Stomach (tissue), 9 donors: ENCODE results near the gene EPHA10. TPM values are rescaled to one million over a fixed set of nuclear protein-coding genes. Genes with fewer than 3 reads are reported as not detected.

Experiments used
- DNase-seq, 2 donors: peaks; one replicate each; pipeline versions ENCODE4 v3.0.0 to v3.0.0-alpha.2; 2013 to 2019
- H3K27ac ChIP-seq, 5 donors: fragments of 200-600 bp in 4 of 5; sonication (generic) in 4 of 5; one replicate each; pipeline ENCODE4 v1.5.1; 2013 to 2019; ENCODE audit warnings: mild to moderate bottlenecking in 1 of 5, moderate library complexity in 1 of 5
- H3K27me3 ChIP-seq, 3 donors: fragments of 200-600 bp; sonication (generic); one replicate each; pipeline ENCODE4 v1.5.1; 2017 to 2019; ENCODE audit warnings: mixed run types in 1 of 3
- H3K36me3 ChIP-seq, 4 donors: fragments of 200-600 bp; sonication (generic); 1 replicate in 3 of 4; 2 replicates in 1 of 4; pipeline ENCODE4 v1.5.1; 2016 to 2019
- H3K4me1 ChIP-seq, 4 donors: fragments of 200-600 bp; sonication (generic); one replicate each; pipeline ENCODE4 v1.5.1; 2016 to 2019
- H3K4me3 ChIP-seq, 4 donors: fragments of 200-600 bp; sonication (generic) in 3 of 4; one replicate each; pipeline ENCODE4 v1.5.1; 2016 to 2019; ENCODE audit warnings: mild to moderate bottlenecking in 1 of 4
- H3K9me3 ChIP-seq, 4 donors: fragments of 200-600 bp; sonication (generic); one replicate each; pipeline ENCODE4 v1.5.1; 2016 to 2019
- EP300 ChIP-seq: sonication (generic); formaldehyde crosslinking; IDR thresholded peaks from one replicate; pipeline ENCODE4 v1.6.1; 2017; ENCODE audit warnings: antibody characterized with exemption
- POLR2A ChIP-seq, 4 donors: fragments of 450-650 bp; IDR thresholded peaks; one replicate each; pipeline ENCODE4 v1.6.1; 2016; ENCODE audit warnings: antibody characterized with exemption in 4 of 4, control low read depth in 2 of 4, mild to moderate bottlenecking in 1 of 4, moderate library complexity in 1 of 4
- POLR2AphosphoS5 ChIP-seq, 3 donors: sonication (generic); formaldehyde crosslinking; IDR thresholded peaks; one replicate each; pipeline ENCODE4 v1.6.1; 2016; ENCODE audit warnings: antibody characterized with exemption in 3 of 3
- WGBS, 5 donors: extraction: QIAGEN DNeasy Blood & Tissue Kit in 3 of 5; methylation state at CpG; one replicate each; pipeline versions ENCODE4 v1.1.5 to v1.1.7; 2013 to 2018; 5-methylcytosine and 5-hydroxymethylcytosine counted together
- intact Hi-C: fragments of 100-400 bp; cut with DNase I; formaldehyde crosslinking; loops from one replicate; pipeline ENCODE4 v1.15.1; 2023; ENCODE audit warnings: low total_unique reads
- polyA plus RNA-seq, 3 donors: library from polyadenylated mRNA; stranded (reverse); fragments of 200-250 nt; gene quantifications; one replicate each; pipeline ENCODE4 v1.2.3, GENCODE V29; 2013
- total RNA-seq, 5 donors: library from RNA; depleted of rRNA; stranded (reverse); fragments of >200 nt; gene quantifications; one replicate each; pipeline versions ENCODE4 v1.1.0 to v1.2.3, GENCODE V29; 2014 to 2016
- TF ChIP-seq, protein P1 (sequence below), 7 experiments: fragments of 450-650 bp in 4 of 7; fragments of 200-600 bp in 3 of 7; sonication (generic) in 3 of 7; IDR thresholded peaks; one replicate each; pipeline ENCODE4 v1.5.1; 2016 to 2019; ENCODE audit warnings: antibody characterized with exemption in 7 of 7, control low read depth in 2 of 7, mild to moderate bottlenecking in 1 of 7
- donor health status: healthy with polysubstance abuse.
- donor health status: Bipolar disorder and iron deficiency.
- donor health status: healthy.

EPHA10 gene
- total and polyA plus RNA-seq, 8 donors, result 0.18 to 212 (median 1.8) TPM; not detected in 1

GRCh38 chr1:37717631-37718030 lies 47.3 kb downstream of the EPHA10 start:
- peaks cover 0 to 35% (median 0%) of the 10 kb centered on the region in 3 donors for H3K27me3 ChIP-seq
- intact Hi-C loops, result no loop called here
- no peaks in the 10 kb centered on the region for H3K36me3 ChIP-seq
- TF ChIP-seq, protein P1, sequence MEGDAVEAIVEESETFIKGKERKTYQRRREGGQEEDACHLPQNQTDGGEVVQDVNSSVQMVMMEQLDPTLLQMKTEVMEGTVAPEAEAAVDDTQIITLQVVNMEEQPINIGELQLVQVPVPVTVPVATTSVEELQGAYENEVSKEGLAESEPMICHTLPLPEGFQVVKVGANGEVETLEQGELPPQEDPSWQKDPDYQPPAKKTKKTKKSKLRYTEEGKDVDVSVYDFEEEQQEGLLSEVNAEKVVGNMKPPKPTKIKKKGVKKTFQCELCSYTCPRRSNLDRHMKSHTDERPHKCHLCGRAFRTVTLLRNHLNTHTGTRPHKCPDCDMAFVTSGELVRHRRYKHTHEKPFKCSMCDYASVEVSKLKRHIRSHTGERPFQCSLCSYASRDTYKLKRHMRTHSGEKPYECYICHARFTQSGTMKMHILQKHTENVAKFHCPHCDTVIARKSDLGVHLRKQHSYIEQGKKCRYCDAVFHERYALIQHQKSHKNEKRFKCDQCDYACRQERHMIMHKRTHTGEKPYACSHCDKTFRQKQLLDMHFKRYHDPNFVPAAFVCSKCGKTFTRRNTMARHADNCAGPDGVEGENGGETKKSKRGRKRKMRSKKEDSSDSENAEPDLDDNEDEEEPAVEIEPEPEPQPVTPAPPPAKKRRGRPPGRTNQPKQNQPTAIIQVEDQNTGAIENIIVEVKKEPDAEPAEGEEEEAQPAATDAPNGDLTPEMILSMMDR (IDR thresholded peaks at IDR 0.05), result no peak
- TF ChIP-seq EP300, result no peak
- no peak for TF ChIP-seq POLR2AphosphoS5 (IDR thresholded peaks at IDR 0.05)
- no peak for TF ChIP-seq POLR2A (IDR thresholded peaks at IDR 0.05)
- H3K4me3 ChIP-seq, result no peak overlapping the region
- 75 to 100% (median 83%) methylated on average over 1 to 6 of the region's 6 CpGs for WGBS, 5 donors
- no peak overlapping the region for H3K27ac ChIP-seq
- H3K9me3 ChIP-seq, result no peaks in the 10 kb centered on the region
- DNase-seq, result no peak
- H3K4me1 ChIP-seq, result no peaks in the 10 kb centered on the region

- Histone ChIP-seq H3K27me3 (peaks cover 0 to 35% (median 0%) of the 10 kb centered on the region in 3 donors), H3K36me3 (no peaks in the 10 kb centered on the region), H3K4me3 (no peak overlapping the region), H3K27ac (no peak overlapping the region), H3K9me3 (no peaks in the 10 kb centered on the region), H3K4me1 (no peaks in the 10 kb centered on the region)
- intact Hi-C loops, result no loop called here
- 69 to 84% (median 78%) methylated on average over 4 of the region's 4 CpGs for WGBS, 5 donors
- no peak for TF ChIP-seq POLR2A (IDR thresholded peaks at IDR 0.05)
- no peak for TF ChIP-seq POLR2AphosphoS5 (IDR thresholded peaks at IDR 0.05)
- TF ChIP-seq EP300, result no peak
- no peak for DNase-seq
These were observed 48.6 kb downstream of the EPHA10 start for GRCh38 chr1:37716321-37716720.

GRCh38 chr1:37714689-37715088 lies 50.2 kb downstream of the EPHA10 start:
- no peak overlapping the region for H3K4me3 ChIP-seq
- H3K36me3 ChIP-seq, result peaks cover 0 to 3% (median 0%) of the 10 kb centered on the region in 4 donors
- intact Hi-C loops, result no loop called here
- peaks cover 0 to 20% (median 0%) of the 10 kb centered on the region in 3 donors for H3K27me3 ChIP-seq
- no peaks in the 10 kb centered on the region for H3K4me1 ChIP-seq
- 83 to 91% (median 84%) methylated on average over 4 of the region's 4 CpGs for WGBS, 5 donors
- no peaks in the 10 kb centered on the region for H3K9me3 ChIP-seq
- DNase-seq, result no peak
- H3K27ac ChIP-seq, result no peak overlapping the region
- no peak for TF ChIP-seq POLR2AphosphoS5 (IDR thresholded peaks at IDR 0.05)
- no peak for TF ChIP-seq POLR2A (IDR thresholded peaks at IDR 0.05)
- TF ChIP-seq EP300, result no peak
- TF ChIP-seq, protein P1 (IDR thresholded peaks at IDR 0.05), result no peak

GRCh38 chr1:37714226-37714625 lies 50.7 kb downstream of the EPHA10 start:
- no peak for DNase-seq
- 80 to 91% (median 81%) methylated on average over 8 of the region's 8 CpGs for WGBS, 5 donors

DNA sequence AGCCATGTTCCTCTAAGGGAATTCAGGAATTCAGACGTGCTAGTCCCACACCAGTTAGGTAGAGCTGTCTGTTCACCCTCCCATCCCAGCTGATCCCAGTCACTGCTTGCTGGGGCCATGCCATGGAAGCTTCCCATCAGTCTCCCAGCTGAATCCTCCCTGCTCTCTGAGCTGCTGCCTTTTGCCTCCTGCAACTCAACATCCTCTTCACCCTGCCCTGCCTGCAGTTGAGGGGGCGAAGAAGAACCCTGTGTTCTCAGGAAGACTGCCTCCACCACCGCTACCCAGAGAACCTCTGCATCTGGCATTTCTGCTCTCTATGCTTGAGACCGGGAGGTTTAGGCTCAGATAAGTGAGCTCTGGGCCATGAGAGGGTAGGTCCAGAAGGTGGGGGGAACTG lies 56.4 kb downstream of the EPHA10 start:
- Histone ChIP-seq H3K9me3 (no peaks in the 10 kb centered on the region), H3K4me1 (peaks cover 0 to 7% (median 0%) of the 10 kb centered on the region in 4 donors), H3K36me3 (peaks cover 12 to 54% (median 25%) of the 10 kb centered on the region in 4 donors), H3K27ac (no peak overlapping the region), H3K4me3 (no peak overlapping the region), H3K27me3 (no peaks in the 10 kb centered on the region)
- 84 to 91% (median 89%) methylated on average over 4 of the region's 4 CpGs for WGBS, 5 donors
- no peak for DNase-seq
- TF ChIP-seq, protein P1 (IDR thresholded peaks at IDR 0.05), result no peak
- TF ChIP-seq POLR2A (IDR thresholded peaks at IDR 0.05), result no peak
- TF ChIP-seq EP300, result no peak
- no peak for TF ChIP-seq POLR2AphosphoS5 (IDR thresholded peaks at IDR 0.05)
- intact Hi-C loops, result no loop called here

More at GRCh38 chr1:37714226-37714625, 50.7 kb downstream of the EPHA10 start:
- Histone ChIP-seq H3K9me3 (no peaks in the 10 kb centered on the region), H3K27ac (no peak overlapping the region), H3K4me3 (no peak overlapping the region), H3K4me1 (no peaks in the 10 kb centered on the region), H3K36me3 (peaks cover 0 to 8% (median under 1%) of the 10 kb centered on the region in 4 donors), H3K27me3 (peaks cover 0 to 18% (median 0%) of the 10 kb centered on the region in 3 donors)
- TF ChIP-seq EP300, result no peak
- TF ChIP-seq POLR2A (IDR thresholded peaks at IDR 0.05), result no peak
- no peak for TF ChIP-seq POLR2AphosphoS5 (IDR thresholded peaks at IDR 0.05)
- TF ChIP-seq, protein P1 (IDR thresholded peaks at IDR 0.05), result no peak
- intact Hi-C loops, result no loop called here
